ENCODE results near the gene KCNH4.

KCNH4 gene

GRCh38 chr17:42107124-42107523 is 73.8 kb downstream of the KCNH4 start:
- H3K9ac ChIP-seq: no peak overlapping the region
- no peaks in the 10 kb centered on the region for H3K79me2 ChIP-seq (ENCODE audit: insufficient read depth, low read depth)
- no peak for TF ChIP-seq CTCF (conservative IDR thresholded peaks at IDR 0.05; ENCODE audit: low read depth, low read length)
- H3K27me3 ChIP-seq (ENCODE audit: insufficient read depth, low read depth): no peaks in the 10 kb centered on the region; the same call in 1 of the 2 replicates
- no peak overlapping the region; the same call in none of the 2 replicates for H3K4me2 ChIP-seq
- H3K4me3 ChIP-seq (IDR thresholded peaks at IDR 0.05; ENCODE audit: insufficient read depth, low read depth, low read length): no peak overlapping the region
- H4K20me1 ChIP-seq (ENCODE audit: insufficient read depth): no peaks in the 10 kb centered on the region
- H3K27ac ChIP-seq: no peak overlapping the region
- H3K36me3 ChIP-seq (ENCODE audit: insufficient read depth): no peaks in the 10 kb centered on the region
- H3K4me1 ChIP-seq (ENCODE audit: low read depth, poor library complexity, severe bottlenecking): peaks cover 31% of the 10 kb centered on the region
- peak overlapping the region; percentile 41; the same call in 1 of the 2 replicates for H2AFZ ChIP-seq (ENCODE audit: low read depth)

Measured in KMS-11 (cell line).